ENCODE data around the gene EPRS1.
A peak's percentile ranks its signal among the peaks of the same experiment; 100 is the strongest.

The EPRS1 gene

DNA sequence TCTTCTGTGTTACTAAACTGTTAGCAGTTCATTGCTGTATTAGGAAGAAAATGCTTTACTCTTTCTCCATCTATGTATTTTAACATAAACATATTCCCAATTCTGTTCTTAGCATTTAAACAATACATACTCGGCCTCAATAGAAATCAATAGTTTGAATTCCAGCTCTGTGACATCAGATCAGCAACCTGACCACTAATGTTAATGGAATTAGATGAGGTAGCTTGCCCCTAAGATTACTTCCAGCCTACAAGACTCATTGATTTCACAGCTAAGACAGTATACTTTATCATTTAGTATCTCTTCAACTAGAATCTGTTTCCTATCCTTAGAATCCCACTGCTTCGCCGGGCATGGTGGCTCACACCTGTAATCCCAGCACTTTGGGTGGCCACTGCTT lies 38.9 kb downstream of the EPRS1 start:
- DNase-seq (ENCODE audit: low read depth in 2 of 2), result peak in 1 of 2 donors; percentile 9
- TF ChIP-seq, protein P1, sequence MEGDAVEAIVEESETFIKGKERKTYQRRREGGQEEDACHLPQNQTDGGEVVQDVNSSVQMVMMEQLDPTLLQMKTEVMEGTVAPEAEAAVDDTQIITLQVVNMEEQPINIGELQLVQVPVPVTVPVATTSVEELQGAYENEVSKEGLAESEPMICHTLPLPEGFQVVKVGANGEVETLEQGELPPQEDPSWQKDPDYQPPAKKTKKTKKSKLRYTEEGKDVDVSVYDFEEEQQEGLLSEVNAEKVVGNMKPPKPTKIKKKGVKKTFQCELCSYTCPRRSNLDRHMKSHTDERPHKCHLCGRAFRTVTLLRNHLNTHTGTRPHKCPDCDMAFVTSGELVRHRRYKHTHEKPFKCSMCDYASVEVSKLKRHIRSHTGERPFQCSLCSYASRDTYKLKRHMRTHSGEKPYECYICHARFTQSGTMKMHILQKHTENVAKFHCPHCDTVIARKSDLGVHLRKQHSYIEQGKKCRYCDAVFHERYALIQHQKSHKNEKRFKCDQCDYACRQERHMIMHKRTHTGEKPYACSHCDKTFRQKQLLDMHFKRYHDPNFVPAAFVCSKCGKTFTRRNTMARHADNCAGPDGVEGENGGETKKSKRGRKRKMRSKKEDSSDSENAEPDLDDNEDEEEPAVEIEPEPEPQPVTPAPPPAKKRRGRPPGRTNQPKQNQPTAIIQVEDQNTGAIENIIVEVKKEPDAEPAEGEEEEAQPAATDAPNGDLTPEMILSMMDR (IDR thresholded peaks at IDR 0.05; ENCODE audit: low read depth, low read length), result no peak
- no peak overlapping the region for H3K4me3 ChIP-seq (replicated peaks in 1 of 2; ENCODE audit: low read depth in 2 of 2, low read length in 2 of 2)

DNA sequence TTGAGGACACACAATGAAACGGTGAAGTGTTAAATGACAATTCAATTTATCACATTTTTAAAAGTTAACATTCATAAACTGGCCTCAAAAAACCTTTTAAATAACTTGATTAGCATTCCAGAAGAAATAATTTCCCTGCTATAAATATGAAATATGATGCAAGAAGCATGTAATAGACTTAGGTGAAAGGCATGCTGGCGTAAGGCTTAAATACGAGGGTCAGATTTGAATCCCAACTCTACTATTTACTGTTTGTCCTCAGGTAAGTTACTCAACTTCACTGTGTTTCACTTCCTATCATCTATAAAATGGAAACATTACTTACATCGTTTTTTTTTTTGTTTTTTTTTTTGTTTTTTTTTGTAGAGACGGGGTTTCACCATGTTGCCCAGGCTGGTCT lies 40.8 kb downstream of the EPRS1 start:
- DNase-seq (ENCODE audit: low read depth in 2 of 2), result no peak
- TF ChIP-seq, protein P1 (IDR thresholded peaks at IDR 0.05; ENCODE audit: low read depth, low read length), result no peak

DNA sequence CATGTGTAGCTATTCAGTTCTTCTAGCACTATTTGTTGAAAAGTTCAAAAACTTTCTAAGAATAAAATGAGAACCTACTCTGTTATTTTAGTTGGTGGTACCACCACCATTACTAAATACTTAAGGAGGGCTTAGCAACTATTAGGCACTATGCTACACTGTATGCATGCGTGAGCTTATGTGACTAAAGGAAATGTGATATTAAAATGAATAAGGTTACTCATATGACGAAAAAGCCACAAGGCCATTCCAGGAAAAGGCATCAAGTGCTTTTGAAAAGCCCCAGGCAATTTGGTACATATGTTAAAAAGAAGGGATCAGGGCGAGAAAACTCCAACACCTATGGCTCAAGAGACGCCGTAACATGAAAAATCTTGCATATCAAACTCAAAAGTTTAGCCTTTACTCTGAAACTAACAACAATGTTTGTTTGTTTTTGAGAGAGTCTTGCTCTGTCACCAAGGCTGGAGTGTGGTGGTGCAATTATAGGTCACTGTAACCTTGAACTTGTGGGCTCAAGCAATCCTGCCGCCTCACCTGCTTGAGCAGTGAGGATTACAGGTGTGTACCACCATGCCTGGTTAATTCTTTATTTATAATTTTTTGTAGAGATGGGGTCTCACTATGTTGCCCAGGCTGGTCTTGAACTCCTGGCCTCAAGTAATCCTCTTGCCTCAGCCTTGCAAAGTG lies 42.5 kb downstream of the EPRS1 start:
- no peak for DNase-seq (ENCODE audit: low read depth in 2 of 2)
- TF ChIP-seq, protein P1 (IDR thresholded peaks at IDR 0.05; ENCODE audit: low read depth, low read length), result no peak
- no peak overlapping the region for H3K4me3 ChIP-seq (replicated peaks in 1 of 2; ENCODE audit: low read depth in 2 of 2, low read length in 2 of 2)

More for the DNA sequence above, 40.8 kb downstream of the EPRS1 start:
- H3K4me3 ChIP-seq (replicated peaks in 1 of 2; ENCODE audit: low read depth in 2 of 2, low read length in 2 of 2), result no peak overlapping the region

GRCh38 chr1:220003015-220003414 lies 43.3 kb downstream of the EPRS1 start:
- no peak for DNase-seq (ENCODE audit: low read depth in 2 of 2)
- H3K4me3 ChIP-seq (replicated peaks in 1 of 2; ENCODE audit: low read depth in 2 of 2, low read length in 2 of 2), result no peak overlapping the region
- TF ChIP-seq, protein P1 (IDR thresholded peaks at IDR 0.05; ENCODE audit: low read depth, low read length), result no peak

- TF ChIP-seq, protein P1 (IDR thresholded peaks at IDR 0.05; ENCODE audit: low read depth, low read length), result no peak
- no peak overlapping the region for H3K4me3 ChIP-seq (replicated peaks in 1 of 2; ENCODE audit: low read depth in 2 of 2, low read length in 2 of 2)
- no peak for DNase-seq (ENCODE audit: low read depth in 2 of 2)
Observed at GRCh38 chr1:220001095-220001501, 45.2 kb downstream of the EPRS1 start.

DNA sequence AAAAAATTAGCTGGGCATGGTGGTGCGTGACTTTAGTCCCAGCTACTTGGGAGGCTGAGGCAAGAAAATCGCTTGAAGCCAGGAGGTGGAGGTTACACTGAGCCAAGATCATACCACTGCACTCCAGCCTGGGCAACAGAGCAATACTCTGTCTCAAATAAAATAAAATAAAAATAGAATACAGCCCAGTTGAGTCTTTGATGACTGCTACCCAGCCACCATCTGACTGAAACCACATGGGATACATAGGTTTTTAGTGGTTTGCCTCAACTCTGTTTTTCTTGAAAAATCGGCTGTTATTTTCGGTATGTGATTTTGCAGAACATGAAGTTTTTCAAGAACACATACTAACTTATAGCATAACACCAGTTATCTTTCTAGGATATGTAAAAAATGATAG lies 46.5 kb downstream of the EPRS1 start:
- DNase-seq (ENCODE audit: low read depth in 2 of 2), result no peak
- TF ChIP-seq, protein P1 (IDR thresholded peaks at IDR 0.05; ENCODE audit: low read depth, low read length), result no peak
- H3K4me3 ChIP-seq (replicated peaks in 1 of 2; ENCODE audit: low read depth in 2 of 2, low read length in 2 of 2), result no peak overlapping the region

Data from cardiac fibroblast (primary cell).